COLO668 (cell line): ENCODE data around the gene POLRMT.

Experiments used
- DNase-seq: peaks from one replicate; lab custom pipeline; 2025; ENCODE audit not compliant: unreplicated experiment; lab: John Stamatoyannopoulos, UW

POLRMT gene

GRCh38 chr19:663682-664117 lies 30.4 kb upstream of the POLRMT start:
- no peak for DNase-seq

- peak; percentile 97 for DNase-seq
Observed at GRCh38 chr19:662962-663681, 29.8 kb upstream of the POLRMT start, which contains the start of gene RNF126. Gene RNF126 (minus strand): TSS chr19:663214. CDS start chr19:663121, 93 bp downstream.

- peak; percentile 75 for DNase-seq
Observed at GRCh38 chr19:662207-662961, 29.0 kb upstream of the POLRMT start.

- DNase-seq = peak; percentile 32
Observed at GRCh38 chr19:661427-662196, 28.3 kb upstream of the POLRMT start.

GRCh38 chr19:660793-661426 lies 27.6 kb upstream of the POLRMT start:
- peak; percentile 31 for DNase-seq

GRCh38 chr19:658916-659839 lies 25.8 kb upstream of the POLRMT start:
- DNase-seq = peak; percentile 55

- DNase-seq = no peak
Observed at GRCh38 chr19:658059-658839, 24.9 kb upstream of the POLRMT start.

GRCh38 chr19:657611-658010 lies 24.3 kb upstream of the POLRMT start:
- DNase-seq = no peak

- DNase-seq = no peak
Observed at GRCh38 chr19:656751-657559, 23.6 kb upstream of the POLRMT start.

GRCh38 chr19:655691-656090 lies 22.4 kb upstream of the POLRMT start:
- no peak for DNase-seq

GRCh38 chr19:653425-653824 lies 20.1 kb upstream of the POLRMT start:
- DNase-seq = no peak

- DNase-seq = no peak
Observed at GRCh38 chr19:652467-653389, 19.4 kb upstream of the POLRMT start.

GRCh38 chr19:651991-652390 lies 18.7 kb upstream of the POLRMT start:
- no peak for DNase-seq

- no peak for DNase-seq
Observed at GRCh38 chr19:651114-651818, 17.9 kb upstream of the POLRMT start.

GRCh38 chr19:650121-650520 lies 16.8 kb upstream of the POLRMT start:
- DNase-seq = no peak

- DNase-seq = no peak
Observed at GRCh38 chr19:648904-649801, 15.8 kb upstream of the POLRMT start.
